Gastrocnemius medialis (tissue), 4 donors: ENCODE measurements around the gene FBXO44. TPM values are rescaled to one million over a fixed set of nuclear protein-coding genes. Genes with fewer than 3 reads are reported as not detected.

ENCODE experiments used
- ATAC-seq, 2 donors: fragments of 150-250 bp; one replicate each; pipeline ENCODE4 v1.9.1; 2016
- DNase-seq, 2 donors: peaks; one replicate each; pipeline ENCODE4 v3.0.0-alpha.2; 2019
- H3K27ac ChIP-seq, 4 donors: fragments of 200-600 bp; sonication (generic); 1 replicate in 1 of 4; 2 replicates in 3 of 4; pipeline ENCODE4 v1.5.1; 2016 to 2018; ENCODE audit warnings: mild to moderate bottlenecking in 2 of 4, moderate library complexity in 1 of 4
- H3K27me3 ChIP-seq, 3 donors: fragments of 200-600 bp; sonication (generic) in 2 of 3; 1 replicate in 1 of 3; 2 replicates in 2 of 3; pipeline versions ENCODE4 v1.5.1 to v1.6.0; 2016 to 2019; ENCODE audit warnings: mild to moderate bottlenecking in 1 of 3, moderate library complexity in 1 of 3
- H3K36me3 ChIP-seq, 2 donors: fragments of 200-600 bp; sonication (generic) in 1 of 2; one replicate each; pipeline ENCODE4 v1.5.1; 2017 to 2018
- H3K4me1 ChIP-seq, 2 donors: fragments of 200-600 bp; sonication (generic) in 1 of 2; one replicate each; pipeline ENCODE4 v1.5.1; 2016 to 2017; ENCODE audit warnings: mild to moderate bottlenecking in 2 of 2
- H3K4me3 ChIP-seq, 4 donors: fragments of 200-600 bp; sonication (generic) in 3 of 4; 1 replicate in 1 of 4; 2 replicates in 3 of 4; pipeline ENCODE4 v1.5.1; 2016 to 2019; ENCODE audit warnings: mild to moderate bottlenecking in 2 of 4
- H3K9me3 ChIP-seq, 3 donors: fragments of 200-600 bp; sonication (generic) in 2 of 3; 1 replicate in 1 of 3; 2 replicates in 2 of 3; pipeline ENCODE4 v1.5.1; 2016 to 2019
- POLR2A ChIP-seq, 2 donors: fragments of 450-650 bp; IDR thresholded peaks; one replicate each; pipeline ENCODE4 v1.6.1; 2017; ENCODE audit warnings: antibody characterized with exemption in 2 of 2, mild to moderate bottlenecking in 2 of 2, moderate library complexity in 2 of 2
- in situ Hi-C, 4 donors: fragments of 200-750 bp; cut with MboI; loops; one replicate each; pipeline versions ENCODE4 v1.15.0 to v1.8.0; 2017; ENCODE audit warnings: low sequenced_read_pairs in 4 of 4
- intact Hi-C: fragments of 100-400 bp; cut with DNase I; formaldehyde crosslinking; loops from one replicate; pipeline ENCODE4 v1.15.1; 2023; ENCODE audit warnings: low total_unique reads
- total RNA-seq, 4 donors: library from RNA; depleted of rRNA; stranded (reverse); fragments of >200 nt; gene quantifications; one replicate each; pipeline versions ENCODE4 v1.1.0 to v1.2.3, GENCODE V29; 2016
- TF ChIP-seq, protein P1 (sequence below), 5 experiments: fragments of 450-650 bp in 3 of 5; fragments of 200-600 bp in 2 of 5; sonication (generic) in 2 of 5; IDR thresholded peaks in 4 of 5; conservative IDR thresholded peaks in 1 of 5; 1 replicate in 4 of 5; 2 replicates in 1 of 5; pipeline ENCODE4 v1.5.1; 2016 to 2019; ENCODE audit warnings: antibody characterized with exemption in 5 of 5, mild to moderate bottlenecking in 3 of 5, moderate library complexity in 3 of 5

Gene FBXO44
- total RNA-seq, 4 donors from 2014 or later, result 1.7 to 9.4 (median 5.4) TPM

DNA sequence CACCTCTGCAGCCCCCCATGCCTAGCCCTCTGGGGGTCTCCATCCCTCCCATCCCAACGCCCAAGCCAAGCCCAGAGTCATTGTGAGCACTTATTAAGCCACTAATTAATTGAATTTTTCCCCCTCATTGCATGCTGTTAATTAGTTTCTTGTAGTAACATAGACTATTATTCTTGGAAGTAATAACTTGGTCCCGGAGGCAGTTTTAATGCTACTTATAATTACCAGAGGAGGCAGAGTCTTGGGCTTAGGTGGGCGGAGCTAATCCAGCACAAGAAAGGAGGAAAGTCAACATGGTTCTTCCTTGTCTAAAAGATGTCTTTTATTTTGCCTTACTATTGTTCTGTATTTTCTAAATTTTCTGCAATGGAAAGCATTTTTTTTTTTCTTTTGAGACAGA lies 28.1 kb upstream of the FBXO44 start:
- no peak overlapping the region for H3K4me3 ChIP-seq
- no peak for DNase-seq
- H3K27me3 ChIP-seq, result peaks cover 12 to 24% (median 21%) of the 10 kb centered on the region in 3 donors
- H3K36me3 ChIP-seq, result no peaks in the 10 kb centered on the region
- intact Hi-C loops, result no loop called here
- H3K27ac ChIP-seq, result no peak overlapping the region
- in situ Hi-C loops, result loop anchor here in 3 of 4 donors (25.0 kb wide), 4 partner anchors 289 to 589 kb away; partner anchors contain the start of gene MASP2 (in 1 of the 3)
- TF ChIP-seq, protein P1, sequence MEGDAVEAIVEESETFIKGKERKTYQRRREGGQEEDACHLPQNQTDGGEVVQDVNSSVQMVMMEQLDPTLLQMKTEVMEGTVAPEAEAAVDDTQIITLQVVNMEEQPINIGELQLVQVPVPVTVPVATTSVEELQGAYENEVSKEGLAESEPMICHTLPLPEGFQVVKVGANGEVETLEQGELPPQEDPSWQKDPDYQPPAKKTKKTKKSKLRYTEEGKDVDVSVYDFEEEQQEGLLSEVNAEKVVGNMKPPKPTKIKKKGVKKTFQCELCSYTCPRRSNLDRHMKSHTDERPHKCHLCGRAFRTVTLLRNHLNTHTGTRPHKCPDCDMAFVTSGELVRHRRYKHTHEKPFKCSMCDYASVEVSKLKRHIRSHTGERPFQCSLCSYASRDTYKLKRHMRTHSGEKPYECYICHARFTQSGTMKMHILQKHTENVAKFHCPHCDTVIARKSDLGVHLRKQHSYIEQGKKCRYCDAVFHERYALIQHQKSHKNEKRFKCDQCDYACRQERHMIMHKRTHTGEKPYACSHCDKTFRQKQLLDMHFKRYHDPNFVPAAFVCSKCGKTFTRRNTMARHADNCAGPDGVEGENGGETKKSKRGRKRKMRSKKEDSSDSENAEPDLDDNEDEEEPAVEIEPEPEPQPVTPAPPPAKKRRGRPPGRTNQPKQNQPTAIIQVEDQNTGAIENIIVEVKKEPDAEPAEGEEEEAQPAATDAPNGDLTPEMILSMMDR (IDR thresholded peaks at IDR 0.05 in 4 of 5, conservative IDR thresholded peaks at IDR 0.05 in 1 of 5), result no peak
- no peak for TF ChIP-seq POLR2A (IDR thresholded peaks at IDR 0.05)
- H3K9me3 ChIP-seq, result no peaks in the 10 kb centered on the region
- no peaks in the 10 kb centered on the region for H3K4me1 ChIP-seq
- no peak for ATAC-seq

DNA sequence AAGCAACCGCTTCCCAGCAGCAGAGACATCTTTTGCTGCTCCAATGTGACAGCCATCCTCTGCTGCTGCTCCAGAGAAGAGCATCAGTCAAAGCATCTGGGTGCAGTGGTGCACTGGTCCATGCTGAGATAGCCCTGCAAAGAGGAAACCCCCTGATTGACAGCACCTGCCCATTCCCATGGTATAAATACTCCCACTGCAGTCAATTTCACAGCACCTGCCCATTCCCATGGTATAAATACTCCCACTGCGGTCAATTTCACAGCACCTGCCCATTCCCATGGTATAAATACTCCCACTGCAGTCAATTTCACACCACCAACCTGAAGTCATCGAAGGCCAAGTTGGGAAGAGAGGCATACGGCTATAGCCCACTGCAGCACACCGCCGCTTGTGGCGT lies 25.9 kb upstream of the FBXO44 start:
- in situ Hi-C loops (loop anchor here in 3 of 4 donors (25.0 kb wide), 4 partner anchors 291 to 591 kb away; partner anchors contain the start of gene MASP2 (in 1 of the 3)), intact Hi-C loops (no loop called here)
- H3K27me3 ChIP-seq, result peaks cover 15 to 28% (median 21%) of the 10 kb centered on the region in 3 donors
- ATAC-seq, result no peak
- TF ChIP-seq, protein P1 (IDR thresholded peaks at IDR 0.05 in 4 of 5, conservative IDR thresholded peaks at IDR 0.05 in 1 of 5), result no peak
- no peak for TF ChIP-seq POLR2A (IDR thresholded peaks at IDR 0.05)
- no peak for DNase-seq
- H3K27ac ChIP-seq, result no peak overlapping the region
- H3K36me3 ChIP-seq, result no peaks in the 10 kb centered on the region
- H3K4me1 ChIP-seq, result no peaks in the 10 kb centered on the region
- no peak overlapping the region for H3K4me3 ChIP-seq
- H3K9me3 ChIP-seq, result no peaks in the 10 kb centered on the region

DNA sequence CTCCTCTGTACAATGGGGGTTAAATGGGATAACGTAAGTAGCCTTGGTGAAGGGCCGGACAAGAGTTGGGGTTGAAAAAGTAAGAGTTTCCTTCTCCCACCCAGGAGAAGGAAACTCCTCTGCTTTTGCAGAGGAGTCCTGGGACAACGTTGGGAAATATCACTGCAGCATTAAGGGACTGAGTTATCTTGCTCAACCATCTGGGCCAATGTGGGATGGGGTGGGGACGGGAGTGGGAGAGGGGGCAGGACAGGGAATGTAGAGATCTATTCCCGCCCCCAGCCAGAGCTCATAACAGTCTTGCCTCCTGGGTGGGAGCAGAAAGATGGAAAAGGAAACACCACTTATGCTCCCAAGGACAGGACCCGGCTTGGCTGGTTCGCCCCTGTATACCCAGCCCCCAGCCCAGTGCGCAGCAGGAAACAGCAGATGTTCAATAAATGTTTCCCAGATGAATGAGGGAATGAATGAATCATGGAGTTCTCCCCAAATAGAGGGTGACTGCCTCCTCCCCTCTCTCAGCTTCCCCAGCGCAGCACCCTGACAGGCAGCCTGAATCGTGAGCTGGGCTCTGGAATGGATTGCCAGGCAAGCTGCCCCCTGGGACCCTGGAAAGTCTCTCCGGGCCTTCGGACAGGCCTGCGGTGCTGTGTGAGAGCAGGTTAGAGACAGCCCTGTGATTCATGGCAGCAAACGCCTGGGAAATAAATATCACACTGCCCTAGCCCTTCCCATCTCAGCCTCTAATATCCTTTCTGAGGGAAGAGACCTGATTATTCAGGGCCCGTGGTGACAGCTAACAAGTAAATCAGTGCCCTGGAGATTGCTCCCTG lies 25.3 kb upstream of the FBXO44 start:
- Histone ChIP-seq H3K27me3 (peaks cover 15 to 26% (median 19%) of the 10 kb centered on the region in 3 donors), H3K4me3 (no peak overlapping the region), H3K36me3 (no peaks in the 10 kb centered on the region), H3K4me1 (no peaks in the 10 kb centered on the region), H3K9me3 (no peaks in the 10 kb centered on the region), H3K27ac (no peak overlapping the region)
- intact Hi-C loops, result no loop called here
- ATAC-seq (no peak), DNase-seq (no peak)
- in situ Hi-C loops, result loop anchor here in 3 of 4 donors (25.0 kb wide), 4 partner anchors 292 to 592 kb away; partner anchors contain the start of gene MASP2 (in 1 of the 3)
- TF ChIP-seq, protein P1 (IDR thresholded peaks at IDR 0.05 in 4 of 5, conservative IDR thresholded peaks at IDR 0.05 in 1 of 5), result no peak
- no peak for TF ChIP-seq POLR2A (IDR thresholded peaks at IDR 0.05)

DNA sequence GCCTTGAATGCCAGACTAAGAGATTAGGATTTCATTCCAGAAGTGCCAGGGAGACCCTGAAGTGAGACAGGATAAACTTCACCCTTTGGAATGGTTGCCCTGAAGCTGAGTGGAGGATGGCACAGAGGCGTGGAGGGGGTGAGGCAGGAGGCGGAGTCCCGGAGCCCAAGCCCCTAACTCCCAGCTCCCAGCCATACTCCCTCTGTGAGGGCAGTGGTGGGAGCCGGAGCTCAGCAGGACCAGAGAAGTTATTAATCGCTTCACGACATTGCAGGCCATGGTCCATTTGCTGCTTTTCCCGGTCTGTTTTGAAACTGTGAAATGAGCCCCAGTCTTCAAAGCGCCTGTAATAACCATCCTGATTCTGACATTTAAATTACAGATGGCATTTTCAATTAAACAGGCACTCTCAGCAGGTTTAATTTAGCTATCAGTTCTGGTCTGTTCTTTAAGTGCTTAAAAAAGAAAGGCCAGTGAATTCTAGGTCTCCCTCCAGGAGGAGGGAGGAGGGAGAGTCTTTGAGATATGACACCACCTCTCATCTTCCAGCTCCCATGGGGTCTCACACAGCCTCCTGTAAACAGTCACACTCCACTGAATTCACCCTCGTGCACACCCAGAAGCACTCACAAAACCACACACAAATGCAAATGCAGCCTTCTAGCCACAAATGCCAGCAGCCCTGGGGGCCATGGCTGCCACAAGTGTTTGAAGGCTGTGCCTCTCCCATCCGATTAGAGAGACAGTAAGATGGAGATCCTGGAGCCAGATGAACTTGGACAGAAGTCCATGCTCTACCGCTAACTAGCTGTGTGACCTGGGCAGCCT lies 20.1 kb upstream of the FBXO44 start:
- intact Hi-C loops (no loop called here), in situ Hi-C loops (loop anchor here in 3 of 4 donors (25.0 kb wide), 4 partner anchors 297 to 597 kb away; partner anchors contain the start of gene MASP2 (in 1 of the 3))
- no peak for TF ChIP-seq POLR2A (IDR thresholded peaks at IDR 0.05)
- TF ChIP-seq, protein P1 (IDR thresholded peaks at IDR 0.05 in 4 of 5, conservative IDR thresholded peaks at IDR 0.05 in 1 of 5), result no peak
- Histone ChIP-seq H3K9me3 (no peaks in the 10 kb centered on the region), H3K27me3 (peaks cover 7 to 11% (median 10%) of the 10 kb centered on the region in 3 donors), H3K27ac (no peak overlapping the region), H3K4me3 (no peak overlapping the region), H3K4me1 (no peaks in the 10 kb centered on the region), H3K36me3 (no peaks in the 10 kb centered on the region)
- no peak for DNase-seq
- ATAC-seq, result no peak
